CMK (cell line): ENCODE data around the gene LMNA.
"Not testable (repeated sequence)": the region's sequence is repeated elsewhere in the genome, so short reads cannot be mapped to it uniquely, and the experiment has no call there.

Experiments used
- DNase-seq: peaks from one replicate; pipeline ENCODE4 v3.0.0-alpha.2; 2010; ENCODE audit warnings: low read depth

LMNA gene

GRCh38 chr1:156122086-156122485 lies 7.6 kb downstream of the LMNA start:
- no peak for DNase-seq

- DNase-seq, result no peak
These were observed 8.2 kb downstream of the LMNA start for GRCh38 chr1:156122519-156123355.

DNA sequence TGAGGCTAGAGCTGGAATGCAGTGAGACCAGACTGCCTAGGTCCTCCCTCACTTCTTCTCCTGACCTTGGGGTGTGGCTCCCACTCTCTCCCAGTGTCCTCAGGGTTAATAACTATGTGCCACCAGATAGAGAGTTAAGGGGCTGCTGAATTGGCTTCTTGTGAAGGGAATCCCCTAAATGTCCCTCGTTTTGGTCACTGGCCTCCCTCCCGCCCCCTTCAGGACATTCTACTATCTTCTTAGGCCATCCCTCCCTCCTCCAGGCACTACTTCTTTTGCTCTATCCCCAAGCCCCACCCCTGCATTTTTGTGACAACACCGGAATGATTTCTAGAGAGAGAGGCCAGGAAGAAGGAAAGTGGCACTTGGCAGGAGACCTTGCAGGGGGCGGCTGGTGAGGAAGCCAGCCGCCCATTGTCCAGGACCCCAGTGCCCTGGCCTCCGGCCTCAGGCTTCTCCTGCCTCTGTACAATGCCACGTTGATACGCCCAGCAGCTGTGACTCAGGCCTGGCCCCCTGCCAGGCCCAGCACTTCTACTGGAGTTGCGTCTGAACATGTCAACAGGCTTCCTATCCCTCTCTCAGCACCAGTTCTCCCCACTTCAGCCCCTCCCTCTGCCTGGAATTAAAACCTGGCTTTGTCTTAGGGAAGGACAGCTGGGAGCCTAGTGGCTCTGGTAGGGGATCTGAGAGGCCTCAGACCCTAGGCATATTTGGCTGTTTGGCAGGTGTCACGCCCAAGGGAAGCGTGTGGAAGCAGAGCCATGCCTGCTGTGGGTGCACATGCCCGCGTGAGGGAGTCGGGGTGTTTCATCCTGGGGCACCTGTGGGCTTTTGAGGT lies 9.1 kb downstream of the LMNA start:
- DNase-seq, result peak; percentile 65

GRCh38 chr1:156124557-156125483 lies 10.3 kb downstream of the LMNA start:
- no peak for DNase-seq

- not testable (repeated sequence) for DNase-seq
These were observed 11.0 kb downstream of the LMNA start for GRCh38 chr1:156125544-156125943.

DNA sequence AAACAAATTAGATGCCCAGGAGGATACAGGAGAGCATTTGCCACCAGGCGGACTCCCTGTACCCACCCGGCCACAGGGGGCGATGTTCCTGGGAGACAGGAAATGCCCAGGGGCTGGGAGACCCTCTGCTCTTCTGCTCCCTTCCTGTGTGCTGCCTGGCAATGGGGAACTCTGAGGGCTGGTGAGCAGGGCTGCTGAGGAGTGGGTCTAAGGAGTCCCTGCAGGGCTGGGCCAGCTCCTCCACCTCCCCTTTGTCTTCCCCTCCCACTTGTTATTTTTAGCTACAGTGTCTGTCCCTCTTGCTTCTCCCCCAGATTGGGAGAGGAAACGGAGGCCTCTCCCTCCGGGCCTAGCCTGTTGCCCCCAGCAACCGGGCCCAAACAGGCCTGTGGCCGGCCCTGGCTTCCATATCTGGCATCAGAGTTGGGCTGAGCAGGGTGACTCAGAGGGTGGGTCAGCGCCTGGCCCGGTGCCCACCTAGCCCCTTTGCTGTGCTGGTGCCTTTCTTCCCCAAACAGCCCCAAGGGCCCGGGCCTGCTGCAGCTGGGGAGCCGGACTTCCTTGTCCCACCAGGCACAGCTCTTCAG lies 11.6 kb downstream of the LMNA start:
- DNase-seq, result peak; percentile 74

GRCh38 chr1:156126630-156127534 lies 12.4 kb downstream of the LMNA start:
- DNase-seq, result no peak

- DNase-seq, result no peak
These were observed 13.8 kb downstream of the LMNA start for GRCh38 chr1:156128308-156128653.

DNA sequence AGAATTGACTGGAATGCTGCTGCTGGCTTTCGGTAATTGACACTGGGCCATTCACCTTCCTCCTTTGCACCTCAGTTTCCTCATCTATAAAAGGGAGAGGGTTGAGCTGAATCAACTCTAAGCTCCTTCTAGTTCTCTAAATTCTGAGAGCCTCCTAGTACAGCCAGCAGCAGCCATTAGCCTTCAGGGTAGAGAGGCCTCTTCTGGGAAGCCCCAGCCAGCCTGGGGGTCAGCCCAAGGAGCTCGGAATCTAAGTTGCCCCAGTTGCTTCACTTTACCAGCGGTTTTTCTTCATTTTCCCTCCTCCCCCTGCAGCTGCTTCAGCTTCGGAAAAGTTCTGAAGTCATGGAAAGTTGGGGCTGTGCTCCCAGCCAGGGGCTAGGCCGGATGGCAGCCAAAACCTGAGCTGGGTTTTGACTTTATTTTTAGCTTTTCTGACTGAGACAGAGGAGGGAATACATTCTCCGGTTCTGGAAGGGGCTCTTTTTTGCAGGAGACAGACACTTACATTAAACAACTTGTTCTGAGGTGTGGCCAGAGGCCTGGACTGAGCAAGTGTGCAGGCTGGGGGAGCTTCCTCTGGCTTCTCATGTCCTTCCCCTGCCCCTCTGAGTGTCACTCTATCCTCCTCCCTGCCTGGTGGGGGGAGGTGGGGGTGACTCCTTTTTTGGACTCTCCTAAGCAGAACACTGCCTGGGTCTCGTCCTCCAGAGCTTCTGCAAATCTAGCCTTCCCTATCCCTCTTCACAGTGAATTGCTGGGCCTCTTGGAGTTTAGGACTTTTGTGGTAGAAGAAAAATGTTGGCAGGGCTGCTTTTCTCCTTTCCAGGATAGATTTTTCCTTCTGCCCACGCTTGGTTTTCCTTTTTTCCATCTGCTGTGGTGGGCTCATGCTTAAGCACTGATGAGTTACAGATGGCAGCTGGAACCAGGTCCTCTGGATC lies 14.4 kb downstream of the LMNA start:
- no peak for DNase-seq

GRCh38 chr1:156129687-156130577 lies 15.4 kb downstream of the LMNA start:
- no peak for DNase-seq

DNA sequence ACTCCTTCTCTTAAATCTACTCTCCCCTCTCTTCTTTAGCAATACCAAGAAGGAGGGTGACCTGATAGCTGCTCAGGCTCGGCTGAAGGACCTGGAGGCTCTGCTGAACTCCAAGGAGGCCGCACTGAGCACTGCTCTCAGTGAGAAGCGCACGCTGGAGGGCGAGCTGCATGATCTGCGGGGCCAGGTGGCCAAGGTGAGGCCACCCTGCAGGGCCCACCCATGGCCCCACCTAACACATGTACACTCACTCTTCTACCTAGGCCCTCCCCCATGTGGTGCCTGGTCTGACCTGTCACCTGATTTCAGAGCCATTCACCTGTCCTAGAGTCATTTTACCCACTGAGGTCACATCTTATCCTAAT lies 16.0 kb downstream of the LMNA start:
- DNase-seq, result no peak

GRCh38 chr1:156134716-156135435 lies 20.4 kb downstream of the LMNA start:
- DNase-seq, result no peak

DNA sequence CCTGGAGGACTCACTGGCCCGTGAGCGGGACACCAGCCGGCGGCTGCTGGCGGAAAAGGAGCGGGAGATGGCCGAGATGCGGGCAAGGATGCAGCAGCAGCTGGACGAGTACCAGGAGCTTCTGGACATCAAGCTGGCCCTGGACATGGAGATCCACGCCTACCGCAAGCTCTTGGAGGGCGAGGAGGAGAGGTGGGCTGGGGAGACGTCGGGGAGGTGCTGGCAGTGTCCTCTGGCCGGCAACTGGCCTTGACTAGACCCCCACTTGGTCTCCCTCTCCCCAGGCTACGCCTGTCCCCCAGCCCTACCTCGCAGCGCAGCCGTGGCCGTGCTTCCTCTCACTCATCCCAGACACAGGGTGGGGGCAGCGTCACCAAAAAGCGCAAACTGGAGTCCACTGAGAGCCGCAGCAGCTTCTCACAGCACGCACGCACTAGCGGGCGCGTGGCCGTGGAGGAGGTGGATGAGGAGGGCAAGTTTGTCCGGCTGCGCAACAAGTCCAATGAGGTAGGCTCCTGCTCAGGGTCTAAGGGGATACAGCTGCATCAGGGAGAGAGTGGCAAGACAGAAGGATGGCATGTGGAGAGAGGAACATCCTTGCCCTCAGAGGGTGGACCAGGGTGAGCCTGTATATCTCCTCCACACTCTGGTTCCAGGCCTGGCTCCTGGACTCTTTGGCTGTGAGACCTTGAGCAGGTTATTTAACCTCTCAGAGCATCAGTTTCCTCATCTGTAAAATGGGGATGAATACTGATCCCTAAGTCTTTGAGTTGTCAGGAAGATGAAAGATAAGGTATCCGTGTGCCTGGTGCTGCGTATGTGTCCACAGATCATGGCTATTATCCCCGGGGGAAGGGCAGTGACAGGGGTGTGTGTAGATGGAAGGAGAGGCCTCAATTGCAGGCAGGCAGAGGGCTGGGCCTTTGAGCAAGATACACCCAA lies 21.7 kb downstream of the LMNA start:
- DNase-seq, result no peak

- no peak for DNase-seq
These were observed 22.5 kb downstream of the LMNA start for GRCh38 chr1:156136970-156137483.

GRCh38 chr1:156138458-156138867 lies 24.0 kb downstream of the LMNA start:
- no peak for DNase-seq

- DNase-seq, result no peak
These were observed 26.6 kb downstream of the LMNA start for GRCh38 chr1:156140879-156141707.
